Measurements from ENCODE around the gene SPACDR. TPM values are rescaled to one million over a fixed set of nuclear protein-coding genes. Genes with fewer than 3 reads are reported as not detected.

SPACDR gene
- total and polyA plus RNA-seq, 9 of the 15 experiments (the other 6 are each of a cell fraction or from before 2014, with no cell fraction given), result 0.07 to 0.55 (median 0.14) TPM; not detected in 1

- 0 out of 2 replicates have a peak, but pooled peaks have one; percentile 87 for TF ChIP-seq NR4A1 (CRISPR knock-in tag; IDR thresholded peaks at IDR 0.05)
- peak; percentile 59; the same call in 1 of the 2 replicates for TF ChIP-seq NR4A1 (tag; IDR thresholded peaks at IDR 0.05)
- no peak for TF ChIP-seq RAD51 (IDR thresholded peaks at IDR 0.05; ENCODE audit: borderline replicate concordance, low read depth)
- TF ChIP-seq FIP1L1 (IDR thresholded peaks at IDR 0.05; ENCODE audit: low read depth, low read length, poor library complexity, severe bottlenecking), result peak; percentile 35
- TF ChIP-seq, protein P1, sequence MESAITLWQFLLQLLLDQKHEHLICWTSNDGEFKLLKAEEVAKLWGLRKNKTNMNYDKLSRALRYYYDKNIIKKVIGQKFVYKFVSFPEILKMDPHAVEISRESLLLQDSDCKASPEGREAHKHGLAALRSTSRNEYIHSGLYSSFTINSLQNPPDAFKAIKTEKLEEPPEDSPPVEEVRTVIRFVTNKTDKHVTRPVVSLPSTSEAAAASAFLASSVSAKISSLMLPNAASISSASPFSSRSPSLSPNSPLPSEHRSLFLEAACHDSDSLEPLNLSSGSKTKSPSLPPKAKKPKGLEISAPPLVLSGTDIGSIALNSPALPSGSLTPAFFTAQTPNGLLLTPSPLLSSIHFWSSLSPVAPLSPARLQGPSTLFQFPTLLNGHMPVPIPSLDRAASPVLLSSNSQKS (CRISPR knock-in tag; IDR thresholded peaks at IDR 0.05), result no peak
- peak; percentile 27; the same call in 1 of the 2 replicates for TF ChIP-seq STAG1 (CRISPR knock-in tag; IDR thresholded peaks at IDR 0.05; ENCODE audit: borderline replicate concordance)
- TF ChIP-seq ATF6 (CRISPR knock-in tag; IDR thresholded peaks at IDR 0.05), result 0 out of 2 replicates have a peak, but pooled peaks have one; percentile 25
- TF ChIP-seq ZKSCAN1 (IDR thresholded peaks at IDR 0.05; ENCODE audit: low read depth, low read length), result 0 out of 2 replicates have a peak, but pooled peaks have one; percentile 26
- no peak for TF ChIP-seq SUPT5H (IDR thresholded peaks at IDR 0.05)
- TF ChIP-seq TRIM24 (IDR thresholded peaks at IDR 0.05), result 0 out of 4 replicates have a peak, but pooled peaks of 1 of the 2 experiments have one; percentile 21
- TF ChIP-seq ATF4 (CRISPR knock-in tag; IDR thresholded peaks at IDR 0.05), result peak; percentile 56; the same call in 1 of the 2 replicates
- TF ChIP-seq ZFP36 (IDR thresholded peaks at IDR 0.05; ENCODE audit: low read depth, low read length, partially characterized antibody), result no peak
- peak in 1 of 2 experiments; percentile 93; a peak in 2 of 4 replicates for TF ChIP-seq NONO (IDR thresholded peaks at IDR 0.05; ENCODE audit: low read depth in 2 of 2, low read length in 1 of 2)
- no peak for TF ChIP-seq ATF1 (CRISPR knock-in tag; IDR thresholded peaks at IDR 0.05)
- peak; percentile 57 for TF ChIP-seq ATF1 (tag; IDR thresholded peaks at IDR 0.05)
- no peak for TF ChIP-seq ZNF184 (CRISPR knock-in tag; IDR thresholded peaks at IDR 0.05)
- TF ChIP-seq ZNF384 (IDR thresholded peaks at IDR 0.05; ENCODE audit: low read depth, low read length), result no peak
- TF ChIP-seq CLOCK (CRISPR knock-in tag; IDR thresholded peaks at IDR 0.05; ENCODE audit: borderline replicate concordance), result no peak
- TF ChIP-seq, protein P2, sequence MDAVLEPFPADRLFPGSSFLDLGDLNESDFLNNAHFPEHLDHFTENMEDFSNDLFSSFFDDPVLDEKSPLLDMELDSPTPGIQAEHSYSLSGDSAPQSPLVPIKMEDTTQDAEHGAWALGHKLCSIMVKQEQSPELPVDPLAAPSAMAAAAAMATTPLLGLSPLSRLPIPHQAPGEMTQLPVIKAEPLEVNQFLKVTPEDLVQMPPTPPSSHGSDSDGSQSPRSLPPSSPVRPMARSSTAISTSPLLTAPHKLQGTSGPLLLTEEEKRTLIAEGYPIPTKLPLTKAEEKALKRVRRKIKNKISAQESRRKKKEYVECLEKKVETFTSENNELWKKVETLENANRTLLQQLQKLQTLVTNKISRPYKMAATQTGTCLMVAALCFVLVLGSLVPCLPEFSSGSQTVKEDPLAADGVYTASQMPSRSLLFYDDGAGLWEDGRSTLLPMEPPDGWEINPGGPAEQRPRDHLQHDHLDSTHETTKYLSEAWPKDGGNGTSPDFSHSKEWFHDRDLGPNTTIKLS (IDR thresholded peaks at IDR 0.05; ENCODE audit: borderline replicate concordance, low read depth), result peak; percentile 50; the same call in 1 of the 2 replicates
These were observed 19.1 kb upstream of the SPACDR start (continued) for GRCh38 chr7:100483090-100483721.

All from K562 (cell line).